ENCODE data around the gene DGKD.

The DGKD gene

DNA sequence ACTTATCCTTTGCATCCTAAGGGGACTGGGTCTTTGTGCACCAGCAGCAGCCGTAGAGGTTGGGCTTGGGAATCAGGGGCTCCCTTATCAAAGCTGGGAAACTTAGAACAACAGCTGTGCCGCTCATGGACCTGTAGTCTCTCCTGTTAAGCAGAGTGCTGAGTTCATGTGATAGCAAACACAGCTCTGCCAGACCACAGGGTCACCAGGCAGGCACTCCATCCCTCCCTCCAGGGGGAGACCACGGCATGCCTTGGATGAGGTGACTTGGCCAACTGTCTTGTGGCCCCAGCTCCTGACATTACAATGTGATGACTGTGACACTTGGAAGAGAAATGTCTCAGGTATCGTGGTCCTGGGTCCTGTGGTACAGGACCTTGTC lies 60.0 kb downstream of the DGKD start:
- DNase-seq = no peak

DNA sequence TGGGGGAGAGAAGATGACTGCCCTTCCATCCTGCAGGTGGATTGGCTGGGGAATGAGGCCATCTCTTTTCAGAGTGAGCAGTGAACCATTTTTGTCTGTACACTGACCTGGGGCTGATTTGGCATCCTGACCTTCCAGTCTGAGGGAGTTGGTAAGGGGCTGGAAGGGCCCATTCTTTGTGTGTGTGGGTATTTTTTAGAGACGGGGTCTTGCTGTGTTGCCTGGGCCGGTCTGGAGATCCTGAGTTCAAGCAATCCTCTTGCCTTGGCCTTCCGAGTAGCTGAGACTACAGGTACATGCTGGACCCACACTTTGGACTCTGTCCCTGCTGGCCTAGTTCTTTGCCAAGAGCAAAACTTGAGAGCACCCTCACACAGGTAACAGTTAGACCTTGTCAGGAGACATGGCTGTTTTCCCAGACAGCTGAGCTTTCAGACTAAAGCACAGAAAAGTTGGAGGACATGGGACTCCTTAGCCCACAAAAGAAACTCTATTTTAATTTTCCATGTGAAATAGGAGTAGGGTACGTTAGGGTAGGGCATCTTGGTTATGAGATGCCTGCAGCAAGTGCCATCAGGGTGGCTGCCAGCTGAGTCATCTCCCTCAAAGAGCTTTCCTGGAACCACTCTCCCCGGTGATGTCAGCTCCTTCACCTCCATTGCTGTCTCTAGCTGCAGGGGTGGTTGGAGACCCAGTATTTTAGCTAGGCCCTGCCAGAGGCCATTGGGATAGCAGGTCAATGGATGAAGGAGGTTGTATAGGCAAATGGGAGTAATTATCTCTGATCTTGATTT lies 60.7 kb downstream of the DGKD start:
- DNase-seq = no peak

DNA sequence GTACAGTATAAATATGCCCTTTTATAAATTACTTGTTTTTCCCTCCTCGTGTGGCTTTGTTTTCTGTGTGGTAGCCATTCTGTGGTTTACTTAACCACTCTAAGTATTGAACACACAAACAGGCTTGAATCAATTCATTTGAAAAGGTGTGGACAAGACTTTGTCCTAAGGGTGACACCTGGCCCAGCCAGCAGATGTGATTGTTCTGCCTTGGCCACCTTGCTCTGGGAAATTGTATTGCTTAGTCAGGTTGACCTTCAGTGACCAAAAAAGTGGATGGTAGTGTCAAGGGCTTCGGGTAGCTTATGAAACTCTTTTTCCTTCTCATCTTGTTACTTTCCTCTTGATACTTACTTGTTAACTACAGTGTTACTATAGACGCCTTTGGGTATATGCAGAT lies 61.9 kb downstream of the DGKD start:
- DNase-seq = no peak

DNA sequence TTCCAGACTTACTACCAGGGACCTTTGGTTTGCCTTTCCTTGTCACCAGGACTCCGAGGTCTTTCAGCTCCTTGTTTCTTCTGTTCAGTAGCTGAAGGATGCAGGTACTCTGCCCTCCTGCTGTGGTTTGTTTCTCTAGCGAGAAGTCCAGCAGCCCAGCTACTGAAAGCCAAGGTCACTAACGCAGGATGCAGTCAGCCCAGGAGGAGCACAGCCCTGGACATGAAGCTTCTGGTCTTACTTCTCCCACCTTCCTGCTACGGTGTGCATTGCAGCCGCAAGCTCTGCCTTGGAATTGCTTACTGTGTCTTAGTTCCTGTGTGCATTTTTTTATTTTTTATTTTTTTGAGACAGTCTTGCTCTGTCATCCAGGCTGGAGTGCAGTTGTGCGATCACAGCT lies 62.4 kb downstream of the DGKD start:
- no peak for DNase-seq

DNA sequence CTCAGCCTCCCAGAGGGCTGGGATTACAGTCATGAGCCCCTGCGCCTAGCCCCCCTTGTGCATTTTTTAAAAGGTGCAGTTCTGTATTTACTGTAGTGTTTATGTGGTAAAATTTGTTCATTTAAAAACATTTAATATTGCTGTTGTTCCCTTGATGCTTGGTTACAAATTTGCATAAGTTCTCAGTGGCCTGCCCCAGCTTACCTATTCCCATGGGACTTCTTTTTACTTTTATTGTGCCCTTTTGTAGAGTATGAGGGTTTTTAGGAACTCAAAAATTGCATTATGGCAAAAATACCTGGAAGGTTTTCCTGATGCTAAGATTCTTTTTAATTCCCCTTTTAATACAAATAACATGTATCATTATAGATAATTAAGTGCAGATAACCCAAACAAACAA lies 63.0 kb downstream of the DGKD start:
- no peak for DNase-seq

DNA sequence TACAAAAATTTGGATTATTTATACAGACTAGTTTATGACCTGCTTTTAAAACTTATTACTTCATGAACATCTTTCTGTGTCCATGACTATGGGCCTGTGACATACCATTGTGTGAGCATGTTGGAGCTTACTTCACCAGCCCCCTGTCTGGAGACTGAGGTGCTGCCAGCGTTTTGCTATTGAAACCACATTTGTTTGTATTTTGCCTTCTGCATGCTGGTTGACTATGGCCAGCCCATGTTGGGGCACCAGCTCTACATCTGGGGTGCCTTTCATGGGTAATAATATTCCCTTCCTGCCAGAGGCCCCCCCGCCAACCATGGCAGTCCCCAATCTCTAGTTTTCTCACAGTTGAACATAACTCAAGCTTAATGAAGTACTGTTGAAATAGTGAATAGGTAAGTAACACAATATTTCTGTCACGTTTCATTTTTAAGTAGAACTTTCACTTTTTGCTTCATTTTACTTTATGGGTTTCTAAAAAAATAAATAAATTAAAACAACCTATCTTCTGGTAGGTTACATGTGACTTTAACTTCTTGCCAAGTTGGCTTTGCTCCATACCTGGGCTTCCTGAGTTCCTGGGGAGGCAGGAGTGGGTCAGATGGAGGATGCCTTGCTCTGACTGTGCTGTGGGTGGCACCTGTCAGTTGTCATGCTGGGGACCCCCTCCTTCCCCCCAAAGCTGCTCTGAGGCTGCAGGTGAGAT lies 63.9 kb downstream of the DGKD start:
- DNase-seq = no peak

DNA sequence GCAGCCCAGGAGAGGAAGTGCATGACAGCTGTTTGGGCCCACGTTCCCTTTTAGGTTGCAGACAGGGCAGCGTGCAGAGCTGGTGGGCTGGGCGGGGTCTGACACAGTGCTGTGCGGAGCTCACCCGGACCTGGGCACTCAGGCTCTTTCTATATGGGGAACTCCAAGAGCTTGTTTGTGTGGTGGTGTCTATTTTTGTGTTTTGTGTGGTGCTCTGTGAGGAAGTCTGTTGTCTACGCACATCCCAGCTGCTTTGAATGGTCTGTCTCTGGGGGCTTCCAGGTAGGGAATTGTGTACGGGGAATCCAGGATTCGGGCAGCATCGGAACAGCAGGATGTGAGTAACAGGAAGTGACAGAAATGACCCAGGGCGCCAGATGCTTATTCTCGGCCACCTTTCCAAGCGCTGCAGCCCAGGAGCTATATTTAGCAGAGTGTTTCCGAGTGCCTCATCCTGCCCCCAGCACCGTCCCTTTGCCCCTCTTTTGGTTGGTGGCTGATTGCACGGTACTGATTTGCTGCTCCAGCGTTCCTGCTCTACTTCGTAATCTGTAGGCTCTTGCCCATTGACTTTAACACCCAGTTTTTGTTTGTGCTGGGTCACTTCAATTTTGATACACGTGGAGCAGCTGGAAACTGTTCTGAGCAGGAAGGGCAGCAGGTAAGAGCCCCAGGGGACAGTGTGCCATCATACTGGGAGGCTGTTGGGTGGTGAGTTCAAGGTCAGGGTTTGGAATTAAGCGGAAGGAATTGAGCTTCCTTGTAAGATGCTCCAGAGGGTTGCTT lies 64.7 kb downstream of the DGKD start:
- DNase-seq = no peak

DNA sequence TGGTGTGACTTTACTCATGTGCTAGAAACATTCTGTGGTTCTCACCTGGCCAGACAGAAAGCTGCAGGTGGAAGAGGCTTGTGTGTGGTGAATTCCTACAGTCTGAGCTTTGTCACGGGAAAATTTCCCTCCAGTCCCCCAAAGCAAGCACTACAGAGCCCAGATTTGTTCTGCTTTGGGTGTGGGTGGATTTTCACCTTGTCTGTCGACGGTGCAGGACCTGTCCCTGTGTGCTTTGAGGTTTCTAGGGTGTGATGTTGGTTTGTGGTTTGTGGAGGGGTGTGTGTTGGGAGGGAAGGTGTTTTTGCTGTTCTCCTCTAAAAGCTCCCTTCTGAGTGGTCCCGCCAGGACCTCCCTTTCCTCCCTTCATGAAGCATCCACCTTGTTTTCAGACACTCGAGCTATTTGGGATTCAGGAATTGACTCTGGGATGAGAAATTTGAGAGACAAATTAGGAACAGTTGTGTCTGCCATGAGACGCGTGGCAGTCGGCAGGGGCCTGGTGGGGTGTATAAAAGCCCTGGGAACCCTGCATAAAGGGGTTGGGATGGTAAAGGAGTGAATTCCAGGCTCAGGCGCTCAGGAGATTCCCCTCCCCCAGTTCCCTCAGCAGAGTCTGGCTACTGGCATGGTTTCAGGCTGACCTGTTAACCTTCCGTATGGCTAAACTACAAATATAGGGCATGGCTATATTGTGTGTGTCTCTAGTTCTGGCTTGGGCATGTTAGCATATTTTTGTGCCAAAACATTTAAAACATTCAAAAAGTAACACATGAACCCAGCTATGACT lies 65.5 kb downstream of the DGKD start:
- DNase-seq = no peak

DNA sequence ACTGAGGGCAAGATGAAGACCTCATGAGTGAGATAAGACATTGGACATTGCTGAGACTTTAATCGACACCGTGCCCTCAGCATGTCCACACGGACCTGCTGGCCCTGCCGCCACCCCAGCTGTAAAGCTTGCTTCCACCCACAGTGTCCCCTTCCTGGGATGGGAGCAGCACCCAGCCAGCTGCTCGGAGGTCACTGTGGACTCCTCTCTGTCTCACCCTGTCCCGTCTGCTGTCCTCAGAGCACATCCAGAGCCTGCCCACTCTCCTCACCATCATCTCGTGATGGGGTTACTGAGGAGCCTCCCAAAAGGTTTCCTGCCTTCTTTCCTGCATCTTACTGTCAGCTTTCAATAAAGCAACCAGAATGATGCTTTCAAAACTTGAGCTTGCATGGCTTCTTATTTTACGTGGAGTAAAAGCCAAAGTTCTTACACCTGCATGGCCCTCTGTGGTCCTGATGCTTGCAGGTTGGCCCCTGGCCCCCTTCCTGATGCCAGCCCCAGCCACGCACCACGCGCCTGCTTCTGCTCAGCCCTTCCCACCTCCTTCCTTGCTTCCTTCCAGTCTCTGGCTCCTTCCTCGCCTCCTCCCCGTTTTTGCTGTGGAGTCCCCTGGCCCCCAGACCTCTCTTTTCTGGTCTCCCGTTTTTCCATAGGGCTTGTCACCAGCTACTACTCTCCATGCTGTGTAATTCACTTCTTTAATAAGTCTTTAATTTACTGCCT lies 67.0 kb downstream of the DGKD start:
- no peak for DNase-seq

DNA sequence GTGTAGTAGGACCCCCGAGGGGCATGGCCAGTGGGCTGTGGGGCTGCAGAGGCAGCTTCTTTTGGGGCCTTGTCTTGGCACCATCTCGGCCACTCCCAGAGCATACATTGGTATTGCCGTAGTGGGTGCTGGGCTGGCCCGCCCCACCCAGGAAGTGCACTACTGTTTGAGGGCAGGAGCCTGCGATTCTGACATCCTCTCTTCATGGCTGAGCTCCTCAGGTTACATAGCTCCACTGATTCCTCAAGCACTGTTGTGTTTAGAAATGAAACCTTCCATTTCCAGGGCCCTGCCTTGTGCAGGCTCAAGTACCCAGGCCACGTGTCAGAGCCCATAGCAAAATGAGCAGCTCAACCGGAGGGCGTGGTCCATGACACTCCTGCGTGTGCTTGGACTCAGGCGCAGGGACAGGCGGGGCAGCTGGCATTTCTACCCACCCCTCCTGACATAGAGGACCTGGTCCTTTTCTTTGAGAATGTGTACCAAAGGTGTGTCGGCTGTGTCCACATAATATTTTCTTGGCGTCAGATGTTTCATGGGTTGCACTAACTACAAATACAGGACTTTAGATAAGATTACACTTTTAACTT lies 67.9 kb downstream of the DGKD start:
- DNase-seq = no peak

DNA sequence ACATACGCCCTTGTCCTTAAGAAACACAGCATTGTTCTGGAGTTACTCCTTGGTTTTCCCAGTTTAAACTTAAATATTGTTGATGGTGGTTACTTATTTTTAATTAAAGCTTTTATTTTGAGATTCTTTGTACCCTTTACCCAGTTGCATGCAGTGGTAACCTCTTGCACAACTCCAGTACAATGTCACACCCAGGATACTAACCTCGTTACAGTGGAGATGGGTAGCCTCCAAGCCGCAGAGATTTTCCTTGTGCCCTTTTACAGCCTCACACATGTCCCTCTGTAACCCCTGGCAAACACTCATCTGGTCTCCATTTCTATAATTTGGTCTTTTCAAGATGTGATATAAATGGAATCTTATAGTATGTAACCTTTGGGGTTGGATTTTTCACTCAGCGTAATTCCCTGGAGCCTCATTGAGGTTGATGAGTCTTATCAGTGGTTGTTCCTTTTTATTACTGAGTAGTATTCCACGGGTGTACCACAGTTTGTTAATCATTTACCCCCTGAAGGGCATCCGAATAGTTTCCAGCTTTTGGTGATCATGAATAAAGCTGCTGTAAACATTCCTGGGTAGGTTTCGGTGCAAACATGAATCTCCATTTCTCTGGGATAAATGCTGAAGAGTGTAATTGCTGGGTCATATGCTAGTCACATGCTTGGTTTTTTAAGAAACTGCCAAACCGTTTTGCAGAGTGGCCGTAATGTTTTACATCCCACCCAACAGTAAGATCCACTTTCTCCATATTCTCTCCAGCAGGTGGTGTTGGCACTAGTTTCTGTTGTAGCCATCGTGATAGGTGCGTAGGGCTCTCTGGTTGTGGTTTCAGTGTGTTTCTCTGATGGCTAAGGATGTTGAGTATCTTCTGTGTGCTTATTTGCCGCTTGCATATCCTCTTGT lies 68.6 kb downstream of the DGKD start:
- DNase-seq = no peak

DNA sequence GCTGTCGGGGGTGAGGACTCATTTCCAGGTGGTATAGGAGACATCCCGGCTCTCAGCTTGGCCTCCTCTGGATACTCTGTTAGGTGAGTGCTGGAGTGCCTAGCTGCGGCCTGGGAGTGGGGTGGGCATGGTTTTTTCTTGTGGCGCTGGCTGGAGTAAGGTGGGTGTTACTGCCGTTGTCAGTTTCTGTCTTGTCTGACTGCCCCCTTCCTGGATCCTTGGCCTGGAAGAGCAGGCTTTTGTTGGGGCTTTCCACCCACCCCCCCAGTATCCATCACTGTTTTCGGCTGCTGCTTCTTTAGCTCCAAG lies 69.2 kb downstream of the DGKD start:
- DNase-seq = no peak

DNA sequence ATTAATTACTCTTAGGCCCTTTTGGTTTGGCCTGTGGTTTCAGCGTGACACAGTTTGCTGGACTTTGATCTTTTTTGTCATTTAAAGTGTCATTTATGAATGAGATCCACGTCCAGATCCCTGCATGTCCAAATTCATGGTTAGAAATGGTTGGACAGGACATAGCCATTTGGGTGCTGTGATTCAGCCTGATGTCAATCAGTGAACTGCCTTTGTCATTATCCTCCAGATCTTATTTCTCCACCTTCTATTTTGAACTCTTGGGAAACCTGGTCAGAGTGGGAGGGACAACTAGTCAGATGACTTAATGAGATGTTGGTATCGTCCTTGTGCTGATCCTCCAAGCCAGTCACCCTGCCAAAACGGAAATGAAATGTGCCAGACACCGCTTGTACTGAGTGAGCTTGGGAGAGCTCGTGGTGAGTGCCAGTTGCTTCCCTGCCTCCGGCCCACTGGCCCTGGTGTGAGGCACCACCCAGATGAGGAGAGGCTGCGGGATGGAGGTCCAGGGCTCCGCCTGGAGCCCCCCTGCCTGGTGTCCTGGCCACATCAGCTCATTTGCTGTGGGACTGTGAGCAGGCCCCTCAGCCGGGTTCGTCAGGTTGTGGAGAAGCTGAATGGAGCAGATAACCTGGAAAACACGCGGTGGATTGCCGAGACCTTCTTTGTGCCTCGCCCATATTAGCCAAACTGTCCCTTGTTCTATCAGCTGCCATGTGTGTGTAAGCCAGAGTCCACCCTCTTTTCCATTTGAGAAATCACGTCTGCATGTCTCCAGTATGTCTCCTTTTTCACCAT lies 70.1 kb downstream of the DGKD start:
- DNase-seq = no peak

DNA sequence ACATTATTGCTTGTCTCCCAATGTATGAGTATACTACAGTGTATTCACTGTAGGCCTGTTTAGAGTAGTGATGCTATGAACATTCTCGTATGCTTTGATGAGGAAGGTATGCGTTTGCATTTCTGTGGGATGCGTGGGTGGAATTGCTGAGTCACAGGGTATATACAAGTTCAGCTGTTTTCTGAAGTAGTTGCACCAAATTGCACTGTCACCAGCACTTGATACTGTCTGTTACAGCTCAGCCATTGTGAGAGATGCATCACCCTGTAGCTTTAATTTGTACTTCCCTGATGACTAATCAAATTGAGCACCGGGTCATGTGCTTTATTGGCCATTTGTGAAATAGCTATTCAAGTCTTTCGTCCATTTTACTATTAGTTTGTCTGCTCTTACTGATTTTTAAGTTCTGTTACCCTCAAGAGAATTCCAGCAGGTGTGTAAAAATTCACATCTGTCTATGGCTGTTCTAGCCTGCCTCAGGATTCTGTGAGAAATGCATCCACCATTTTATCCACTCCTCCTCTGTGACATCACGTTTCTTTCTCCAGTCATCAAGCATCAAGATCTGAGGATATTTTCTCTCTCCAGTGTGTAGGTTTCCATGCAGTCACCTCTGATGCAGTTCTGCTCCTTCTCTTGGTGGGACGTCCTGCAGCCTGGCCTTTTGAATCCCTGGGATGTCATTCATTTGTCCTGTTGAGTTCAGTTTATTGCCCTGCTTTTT lies 72.5 kb downstream of the DGKD start:
- no peak for DNase-seq

DNA sequence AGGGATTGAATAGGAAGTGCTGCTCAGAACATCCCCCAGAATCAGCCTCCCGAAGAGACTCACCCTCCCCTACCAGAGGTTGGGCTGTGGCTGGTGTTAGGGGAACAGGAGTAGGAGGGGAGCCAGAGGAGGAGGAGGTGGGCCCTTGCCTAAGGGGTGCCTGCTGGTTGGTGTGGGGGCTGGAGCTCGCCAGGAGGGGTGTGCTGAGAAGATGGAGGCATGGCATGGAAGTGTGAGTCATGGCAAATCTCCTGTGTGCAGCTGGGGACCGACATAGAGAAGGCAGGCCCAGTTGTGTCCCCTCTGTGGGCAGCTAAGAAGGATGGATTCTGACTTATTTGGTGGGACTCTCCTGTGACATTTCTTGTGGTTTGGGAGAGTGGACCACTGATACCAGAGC lies 73.7 kb downstream of the DGKD start:
- DNase-seq = no peak

DNA sequence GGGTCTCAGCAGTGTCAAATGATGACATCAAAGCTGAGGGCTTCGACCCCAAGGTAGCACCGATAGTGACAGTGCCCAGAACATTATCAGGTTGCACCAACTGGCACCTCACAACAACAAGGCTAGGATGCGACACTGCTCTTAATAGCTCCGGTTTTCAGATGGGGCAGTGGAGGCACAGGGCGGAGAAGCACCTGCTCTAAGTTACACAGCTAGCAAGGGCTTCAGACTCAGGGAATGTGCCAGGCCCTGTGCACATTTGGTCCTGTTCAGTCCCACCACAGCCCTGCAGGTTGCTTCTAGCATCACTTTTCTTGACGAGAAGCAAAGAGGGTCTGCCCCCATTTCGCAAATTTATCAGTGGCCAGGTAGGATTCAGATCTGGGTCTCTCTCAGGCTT lies 74.1 kb downstream of the DGKD start:
- DNase-seq = no peak

DNA sequence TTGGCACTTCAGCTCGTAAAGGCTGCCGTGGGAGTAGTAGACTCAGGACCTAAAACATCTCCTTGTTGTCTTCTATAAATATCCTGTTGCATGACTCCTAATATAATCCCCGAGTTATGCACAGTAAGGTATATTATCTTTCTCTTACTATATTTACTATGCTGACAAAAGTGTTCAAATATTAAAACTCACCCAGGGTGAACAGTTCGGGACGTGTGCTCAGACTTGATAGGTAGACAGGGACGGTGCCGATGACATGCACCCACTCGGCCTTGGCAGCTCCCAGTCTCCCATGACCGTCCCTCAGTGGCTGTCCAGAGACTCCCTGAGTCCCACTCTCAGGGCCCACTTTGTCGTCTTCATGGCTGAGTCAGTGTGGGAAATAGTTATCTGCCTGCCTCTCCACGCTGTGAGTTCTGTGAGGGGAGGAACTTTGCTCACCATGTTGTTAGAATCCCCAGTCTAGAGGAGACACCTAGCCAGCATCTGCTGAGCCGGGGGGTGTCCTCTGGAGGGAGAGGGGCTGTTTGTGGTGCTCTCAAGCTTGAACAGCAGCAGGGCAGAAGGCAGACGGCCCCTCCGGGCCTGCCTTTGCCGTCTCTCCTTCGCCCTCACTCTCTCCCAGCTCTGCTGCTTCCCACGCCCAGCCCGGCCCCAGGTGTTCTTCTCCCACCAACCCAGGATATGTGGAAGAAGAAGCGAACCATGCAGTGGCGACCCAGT lies 75.0 kb downstream of the DGKD start:
- DNase-seq = no peak

DNA sequence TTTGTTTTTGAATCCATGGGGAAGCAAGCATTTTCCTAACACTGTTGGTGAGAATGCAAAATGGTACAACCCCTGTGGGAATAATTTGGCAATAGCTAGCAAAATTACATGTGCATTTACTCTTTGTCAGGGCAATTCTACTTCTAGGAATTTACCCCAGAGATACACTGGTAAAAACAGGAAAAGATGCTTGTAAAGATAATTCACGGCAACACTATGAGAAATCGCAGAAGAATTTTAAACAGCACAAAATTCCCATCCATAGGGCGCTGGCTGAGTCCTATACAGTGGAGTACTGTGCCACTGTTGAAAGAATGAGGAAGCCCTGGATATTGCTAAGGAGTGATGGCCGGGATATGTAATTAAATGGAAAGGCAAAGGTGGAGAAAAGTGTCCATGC lies 75.8 kb downstream of the DGKD start:
- DNase-seq = no peak

DNA sequence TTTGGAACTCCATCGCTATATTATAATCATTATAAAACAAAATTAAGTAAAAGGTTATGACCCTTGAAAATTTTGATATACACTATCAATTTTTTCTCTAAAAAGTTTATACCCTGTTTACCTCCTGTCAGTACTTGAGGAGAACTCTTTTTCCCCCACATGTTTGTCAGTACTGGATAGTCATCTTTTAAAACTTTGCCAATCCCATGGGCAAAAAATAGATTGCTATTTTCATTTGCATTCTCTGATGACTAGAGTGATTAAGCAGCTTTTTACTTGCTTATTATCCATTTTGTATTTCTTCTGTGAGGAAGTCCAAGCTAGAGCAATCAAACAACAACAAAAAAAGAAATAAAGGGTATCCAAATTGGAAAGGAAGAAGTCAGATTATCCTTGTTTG lies 76.4 kb downstream of the DGKD start:
- no peak for DNase-seq

All from amniotic stem cell (primary cell).